Measurements from ENCODE around the gene MYBPC1.
A peak's percentile ranks its signal among the peaks of the same experiment; 100 is the strongest.
"Not testable (repeated sequence)": the region's sequence is repeated elsewhere in the genome, so short reads cannot be mapped to it uniquely, and the experiment has no call there.

MYBPC1 gene

GRCh38 chr12:101671833-101672232 lies 77.1 kb downstream of the MYBPC1 start:
- H2AK5ac ChIP-seq (ENCODE audit: low read depth, low read length) = no peak overlapping the region
- no peak overlapping the region for H3K14ac ChIP-seq (ENCODE audit: low read length)
- WGBS, 2 donors (ENCODE audit: extremely low coverage in 2 of 2, insufficient read length in 2 of 2, insufficient replicate concordance in 1 of 2) = no CpG with 5 or more reads among the region's 4 CpGs

GRCh38 chr12:101675555-101675954 lies 80.8 kb downstream of the MYBPC1 start:
- Histone ChIP-seq H2BK12ac (ENCODE audit: low read length) (no peak overlapping the region), H3K18ac (ENCODE audit: low read length) (no peak overlapping the region), H4K8ac (ENCODE audit: low read depth, low read length) (no peak overlapping the region), H2AK5ac (ENCODE audit: low read depth, low read length) (no peak overlapping the region), H2BK15ac (ENCODE audit: low read length) (no peak overlapping the region), H2BK120ac (ENCODE audit: low read depth, low read length) (no peak overlapping the region), H3K36me3 (replicated peaks in 1 of 2; ENCODE audit: control insufficient read depth in 2 of 2, insufficient read depth in 2 of 2, low read length in 2 of 2) (no peaks in the 10 kb centered on the region), H2AFZ (ENCODE audit: low read length) (no peak overlapping the region), H3K4me2 (ENCODE audit: insufficient read depth, low read length, poor library complexity, severe bottlenecking) (no peak overlapping the region), H3K79me1 (ENCODE audit: low read depth, low read length) (no peaks in the 10 kb centered on the region), H3K4me3 (ENCODE audit: low read length in 2 of 2) (no peak overlapping the region), H3K4me1 (ENCODE audit: control insufficient read depth in 2 of 2, insufficient read depth in 1 of 2, low read depth in 1 of 2, low read length in 2 of 2) (no peaks in the 10 kb centered on the region), H2BK5ac (ENCODE audit: low read length) (no peak overlapping the region), H3K27me3 (ENCODE audit: control insufficient read depth in 3 of 3, insufficient read depth in 3 of 3, low read depth in 1 of 3, low read length in 3 of 3) (no peaks in the 10 kb centered on the region), H3K14ac (ENCODE audit: low read length) (no peak overlapping the region), H3K23ac (ENCODE audit: low read depth, low read length, poor library complexity) (no peak overlapping the region), H3K9ac (ENCODE audit: low read depth, low read length, poor library complexity) (no peak overlapping the region), H4K91ac (ENCODE audit: low read depth, low read length, poor library complexity) (no peak overlapping the region), H3K27ac (replicated peaks; ENCODE audit: low read length) (no peak overlapping the region), H3K9me3 (replicated peaks in 1 of 2; ENCODE audit: control insufficient read depth in 2 of 2, insufficient read depth in 1 of 2, low read depth in 1 of 2, low read length in 2 of 2) (no peaks in the 10 kb centered on the region), H3K4ac (ENCODE audit: low read length) (no peak overlapping the region)
- DNase-seq (ENCODE audit: low spot score) = no peak
- WGBS, 2 donors (ENCODE audit: extremely low coverage in 2 of 2, insufficient read length in 2 of 2, insufficient replicate concordance in 1 of 2) = no CpG with 5 or more reads among the region's 2 CpGs

More at GRCh38 chr12:101671833-101672232, 77.1 kb downstream of the MYBPC1 start:
- H4K8ac ChIP-seq (ENCODE audit: low read depth, low read length) = no peak overlapping the region
- H3K36me3 ChIP-seq (replicated peaks in 1 of 2; ENCODE audit: control insufficient read depth in 2 of 2, insufficient read depth in 2 of 2, low read length in 2 of 2) = no peaks in the 10 kb centered on the region
- H3K9me3 ChIP-seq (replicated peaks in 1 of 2; ENCODE audit: control insufficient read depth in 2 of 2, insufficient read depth in 1 of 2, low read depth in 1 of 2, low read length in 2 of 2) = no peaks in the 10 kb centered on the region
- no peak for DNase-seq (ENCODE audit: low spot score)
- no peaks in the 10 kb centered on the region for H3K4me1 ChIP-seq (ENCODE audit: control insufficient read depth in 2 of 2, insufficient read depth in 1 of 2, low read depth in 1 of 2, low read length in 2 of 2)
- H3K4me2 ChIP-seq (ENCODE audit: insufficient read depth, low read length, poor library complexity, severe bottlenecking) = no peak overlapping the region
- no peak overlapping the region for H3K27ac ChIP-seq (replicated peaks; ENCODE audit: low read length)
- no peak overlapping the region for H2AFZ ChIP-seq (ENCODE audit: low read length)
- H3K4me3 ChIP-seq (ENCODE audit: low read length in 2 of 2) = no peak overlapping the region
- no peak overlapping the region for H2BK5ac ChIP-seq (ENCODE audit: low read length)
- H3K23ac ChIP-seq (ENCODE audit: low read depth, low read length, poor library complexity) = no peak overlapping the region
- H2BK12ac ChIP-seq (ENCODE audit: low read length) = no peak overlapping the region
- H3K27me3 ChIP-seq (ENCODE audit: control insufficient read depth in 3 of 3, insufficient read depth in 3 of 3, low read depth in 1 of 3, low read length in 3 of 3) = no peaks in the 10 kb centered on the region
- no peak overlapping the region for H2BK15ac ChIP-seq (ENCODE audit: low read length)
- H4K91ac ChIP-seq (ENCODE audit: low read depth, low read length, poor library complexity) = peak overlapping the region; percentile 39
- H3K18ac ChIP-seq (ENCODE audit: low read length) = no peak overlapping the region
- H2BK120ac ChIP-seq (ENCODE audit: low read depth, low read length) = no peak overlapping the region
- no peaks in the 10 kb centered on the region for H3K79me1 ChIP-seq (ENCODE audit: low read depth, low read length)
- H3K4ac ChIP-seq (ENCODE audit: low read length) = no peak overlapping the region
- H3K9ac ChIP-seq (ENCODE audit: low read depth, low read length, poor library complexity) = no peak overlapping the region

- H2BK5ac ChIP-seq (ENCODE audit: low read length); H3K14ac ChIP-seq (ENCODE audit: low read length); H4K8ac ChIP-seq (ENCODE audit: low read depth, low read length); H3K36me3 ChIP-seq (replicated peaks in 1 of 2; ENCODE audit: control insufficient read depth in 2 of 2, insufficient read depth in 2 of 2, low read length in 2 of 2); H3K4me1 ChIP-seq (ENCODE audit: control insufficient read depth in 2 of 2, insufficient read depth in 1 of 2, low read depth in 1 of 2, low read length in 2 of 2); H2AFZ ChIP-seq (ENCODE audit: low read length); H3K79me1 ChIP-seq (ENCODE audit: low read depth, low read length); H2BK15ac ChIP-seq (ENCODE audit: low read length); H2BK12ac ChIP-seq (ENCODE audit: low read length); DNase-seq (ENCODE audit: low spot score); H2BK120ac ChIP-seq (ENCODE audit: low read depth, low read length); H3K23ac ChIP-seq (ENCODE audit: low read depth, low read length, poor library complexity); H3K9me3 ChIP-seq (replicated peaks in 1 of 2; ENCODE audit: control insufficient read depth in 2 of 2, insufficient read depth in 1 of 2, low read depth in 1 of 2, low read length in 2 of 2); H3K27ac ChIP-seq (replicated peaks; ENCODE audit: low read length); H3K4ac ChIP-seq (ENCODE audit: low read length); H3K4me2 ChIP-seq (ENCODE audit: insufficient read depth, low read length, poor library complexity, severe bottlenecking); H2AK5ac ChIP-seq (ENCODE audit: low read depth, low read length); H3K4me3 ChIP-seq (ENCODE audit: low read length in 2 of 2); H3K27me3 ChIP-seq (ENCODE audit: control insufficient read depth in 3 of 3, insufficient read depth in 3 of 3, low read depth in 1 of 3, low read length in 3 of 3); H3K9ac ChIP-seq (ENCODE audit: low read depth, low read length, poor library complexity); H3K18ac ChIP-seq (ENCODE audit: low read length); H4K91ac ChIP-seq (ENCODE audit: low read depth, low read length, poor library complexity): not testable (repeated sequence)
- no CpG with 5 or more reads among the region's 3 CpGs for WGBS, 2 donors (ENCODE audit: extremely low coverage in 2 of 2, insufficient read length in 2 of 2, insufficient replicate concordance in 1 of 2)
These were observed 81.7 kb downstream of the MYBPC1 start for GRCh38 chr12:101676497-101676896.

- Histone ChIP-seq H3K27me3 (ENCODE audit: control insufficient read depth in 3 of 3, insufficient read depth in 3 of 3, low read depth in 1 of 3, low read length in 3 of 3) (no peaks in the 10 kb centered on the region), H3K36me3 (replicated peaks in 1 of 2; ENCODE audit: control insufficient read depth in 2 of 2, insufficient read depth in 2 of 2, low read length in 2 of 2) (no peaks in the 10 kb centered on the region), H3K4me3 (ENCODE audit: low read length in 2 of 2) (no peak overlapping the region), H3K23ac (ENCODE audit: low read depth, low read length, poor library complexity) (no peak overlapping the region), H4K91ac (ENCODE audit: low read depth, low read length, poor library complexity) (no peak overlapping the region), H3K27ac (replicated peaks; ENCODE audit: low read length) (no peak overlapping the region), H3K9me3 (replicated peaks in 1 of 2; ENCODE audit: control insufficient read depth in 2 of 2, insufficient read depth in 1 of 2, low read depth in 1 of 2, low read length in 2 of 2) (no peaks in the 10 kb centered on the region), H3K18ac (ENCODE audit: low read length) (no peak overlapping the region), H3K14ac (ENCODE audit: low read length) (no peak overlapping the region), H2BK12ac (ENCODE audit: low read length) (no peak overlapping the region), H2BK15ac (ENCODE audit: low read length) (no peak overlapping the region), H2AFZ (ENCODE audit: low read length) (no peak overlapping the region), H3K4ac (ENCODE audit: low read length) (no peak overlapping the region), H4K8ac (ENCODE audit: low read depth, low read length) (no peak overlapping the region), H2AK5ac (ENCODE audit: low read depth, low read length) (no peak overlapping the region), H3K9ac (ENCODE audit: low read depth, low read length, poor library complexity) (no peak overlapping the region), H3K4me2 (ENCODE audit: insufficient read depth, low read length, poor library complexity, severe bottlenecking) (no peak overlapping the region), H3K4me1 (ENCODE audit: control insufficient read depth in 2 of 2, insufficient read depth in 1 of 2, low read depth in 1 of 2, low read length in 2 of 2) (no peaks in the 10 kb centered on the region), H2BK120ac (ENCODE audit: low read depth, low read length) (no peak overlapping the region), H2BK5ac (ENCODE audit: low read length) (no peak overlapping the region), H3K79me1 (ENCODE audit: low read depth, low read length) (no peaks in the 10 kb centered on the region)
- DNase-seq (ENCODE audit: low spot score) = no peak
These were observed 83.3 kb downstream of the MYBPC1 start for GRCh38 chr12:101678081-101678480.

Data from neuronal stem cell (in vitro differentiated cells).